Endodermal cell (in vitro differentiated cells): ENCODE data around the gene LGALSL. TPM values are rescaled to one million over a fixed set of nuclear protein-coding genes. Genes with fewer than 3 reads are reported as not detected.

ENCODE experiments used
- DNase-seq: peaks from one replicate; pipeline ENCODE4 v3.0.0-alpha.2; 2017
- H3K27ac ChIP-seq: 2 replicates; pipeline ENCODE4 v1.5.1; 2013; ENCODE audit warnings: mild to moderate bottlenecking, low read depth, low read length, moderate library complexity
- H3K27me3 ChIP-seq: 2 replicates; pipeline ENCODE4 v1.6.1; 2013; ENCODE audit warnings: mild to moderate bottlenecking, low read length, moderate library complexity; ENCODE audit not compliant: insufficient read depth, control insufficient read depth, poor library complexity, severe bottlenecking
- H3K36me3 ChIP-seq: 2 replicates; pipeline ENCODE4 v1.7.0; 2013; ENCODE audit warnings: mild to moderate bottlenecking, low read length, moderate library complexity; ENCODE audit not compliant: control insufficient read depth, insufficient read depth
- H3K4me1 ChIP-seq: one replicate; pipeline ENCODE4 v1.7.0; 2013; ENCODE audit warnings: low read length; ENCODE audit not compliant: control insufficient read depth, insufficient read depth
- H3K4me3 ChIP-seq: 2 replicates; pipeline ENCODE4 v1.5.1; 2013; ENCODE audit warnings: mild to moderate bottlenecking, low read length, moderate library complexity
- H3K9ac ChIP-seq: 2 replicates; pipeline ENCODE4 v1.6.1; 2013; ENCODE audit warnings: mild to moderate bottlenecking, low read length, moderate library complexity; ENCODE audit not compliant: poor library complexity, severe bottlenecking; ENCODE audit errors: extremely low read depth
- H3K9me3 ChIP-seq: 2 replicates; pipeline ENCODE4 v1.6.1; 2013; ENCODE audit warnings: mild to moderate bottlenecking, low read length, moderate library complexity; ENCODE audit not compliant: control insufficient read depth
- H3K27ac Mint-ChIP-seq: 2 replicates; pipeline ENCODE4 v1.8.0; 2020; ENCODE audit warnings: mixed read lengths
- H3K27me3 Mint-ChIP-seq: 2 replicates; pipeline ENCODE4 v1.8.0; 2021; ENCODE audit warnings: mild to moderate bottlenecking, mixed read lengths; ENCODE audit not compliant: insufficient read depth
- H3K36me3 Mint-ChIP-seq: 2 replicates; pipeline ENCODE4 v1.8.0; 2020; ENCODE audit warnings: low read depth, mixed read lengths
- H3K4me1 Mint-ChIP-seq: 2 replicates; pipeline ENCODE4 v1.8.0; 2020; ENCODE audit warnings: mixed read lengths
- H3K4me3 Mint-ChIP-seq: 2 replicates; pipeline ENCODE4 v1.8.0; 2020; ENCODE audit warnings: mild to moderate bottlenecking, moderate library complexity, mixed read lengths
- H3K9me3 Mint-ChIP-seq: 2 replicates; pipeline ENCODE4 v1.8.0; 2020; ENCODE audit warnings: mild to moderate bottlenecking, mixed read lengths
- WGBS, 2 experiments: methylation state at CpG; one replicate each; pipeline versions ENCODE4 v1.1.5 to v1.1.7; 2013; ENCODE audit warnings: missing lambda C conversion rate in 2 of 2, mixed read lengths in 1 of 2; ENCODE audit not compliant: insufficient coverage in 1 of 2, insufficient read length in 1 of 2; 5-methylcytosine and 5-hydroxymethylcytosine counted together
- total RNA-seq, 2 donors: library from RNA; stranded (reverse); fragmentation: NEBNext Ultra II Directional in 1 of 2; extraction: Animal tissue kit (Norgen Biotek cat#: 25700) in 1 of 2; gene quantifications; 2 replicates in 1 of 2; 3 replicates in 1 of 2; pipeline ENCODE4 v1.2.1, GENCODE V29; 2021
- TF ChIP-seq, protein P1 (sequence below): fragments of 200-600 bp; sonication (generic); conservative IDR thresholded peaks from 2 replicates; pipeline ENCODE4 v1.5.0; 2021; ENCODE audit warnings: antibody characterized with exemption, mild to moderate bottlenecking

Gene LGALSL
- total RNA-seq, 2 donors from 2014 or later: 22.5 to 41.7 TPM

DNA sequence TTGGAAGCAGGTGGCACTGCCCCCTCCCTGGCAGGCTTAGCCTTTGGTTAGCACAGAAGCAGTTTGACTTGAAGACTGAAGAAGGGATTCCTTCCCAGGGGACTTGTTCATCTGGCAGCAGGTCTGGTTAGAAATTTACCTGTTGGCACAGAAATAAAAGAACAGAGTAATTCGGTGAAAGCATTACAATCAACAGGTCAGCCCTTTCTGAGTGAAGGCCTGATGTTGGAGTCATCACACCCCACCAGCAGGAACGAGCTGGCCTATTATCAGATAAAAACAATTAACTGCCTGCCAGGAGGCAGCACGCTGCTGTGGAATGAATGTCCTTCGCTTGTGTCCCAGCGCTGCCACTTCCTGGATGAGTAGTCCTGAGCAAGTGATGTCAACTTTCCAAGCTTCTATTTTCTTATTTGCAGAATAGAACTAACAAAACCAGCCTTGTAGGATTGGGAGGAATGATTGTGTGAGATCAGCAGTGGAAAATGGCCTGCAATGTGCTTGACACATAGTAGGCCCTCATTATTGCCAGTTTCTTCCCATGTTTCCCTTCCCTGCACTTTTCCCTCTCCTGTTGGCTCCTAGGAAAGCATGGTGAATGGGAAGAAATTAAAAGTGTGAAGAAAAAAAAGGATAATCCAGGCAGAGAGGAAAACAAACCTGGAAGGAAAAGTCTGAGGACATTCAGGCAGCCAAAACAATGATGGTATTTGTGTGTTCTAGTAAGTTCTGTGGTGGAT is 29.0 kb downstream of the LGALSL start:
- 54 to 83% methylated on average over 2 to 5 of the region's 5 CpGs for WGBS, 2 experiments
- no peak overlapping the region for H3K4me3 Mint-ChIP-seq
- peak; percentile 81 for DNase-seq
- H3K4me3 ChIP-seq: no peak overlapping the region
- H3K27me3 Mint-ChIP-seq: peaks cover 22% of the 10 kb centered on the region
- no peaks in the 10 kb centered on the region for H3K9me3 ChIP-seq
- peaks cover 5% of the 10 kb centered on the region for H3K4me1 ChIP-seq
- H3K9me3 Mint-ChIP-seq: no peaks in the 10 kb centered on the region
- no peak overlapping the region for H3K27ac ChIP-seq
- peaks cover 26% of the 10 kb centered on the region for H3K4me1 Mint-ChIP-seq
- no peak overlapping the region for H3K27ac Mint-ChIP-seq
- no peaks in the 10 kb centered on the region for H3K27me3 ChIP-seq
- no peaks in the 10 kb centered on the region for H3K36me3 Mint-ChIP-seq
- no peak overlapping the region for H3K9ac ChIP-seq
- no peaks in the 10 kb centered on the region for H3K36me3 ChIP-seq
- TF ChIP-seq, protein P1, sequence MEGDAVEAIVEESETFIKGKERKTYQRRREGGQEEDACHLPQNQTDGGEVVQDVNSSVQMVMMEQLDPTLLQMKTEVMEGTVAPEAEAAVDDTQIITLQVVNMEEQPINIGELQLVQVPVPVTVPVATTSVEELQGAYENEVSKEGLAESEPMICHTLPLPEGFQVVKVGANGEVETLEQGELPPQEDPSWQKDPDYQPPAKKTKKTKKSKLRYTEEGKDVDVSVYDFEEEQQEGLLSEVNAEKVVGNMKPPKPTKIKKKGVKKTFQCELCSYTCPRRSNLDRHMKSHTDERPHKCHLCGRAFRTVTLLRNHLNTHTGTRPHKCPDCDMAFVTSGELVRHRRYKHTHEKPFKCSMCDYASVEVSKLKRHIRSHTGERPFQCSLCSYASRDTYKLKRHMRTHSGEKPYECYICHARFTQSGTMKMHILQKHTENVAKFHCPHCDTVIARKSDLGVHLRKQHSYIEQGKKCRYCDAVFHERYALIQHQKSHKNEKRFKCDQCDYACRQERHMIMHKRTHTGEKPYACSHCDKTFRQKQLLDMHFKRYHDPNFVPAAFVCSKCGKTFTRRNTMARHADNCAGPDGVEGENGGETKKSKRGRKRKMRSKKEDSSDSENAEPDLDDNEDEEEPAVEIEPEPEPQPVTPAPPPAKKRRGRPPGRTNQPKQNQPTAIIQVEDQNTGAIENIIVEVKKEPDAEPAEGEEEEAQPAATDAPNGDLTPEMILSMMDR: no peak

DNA sequence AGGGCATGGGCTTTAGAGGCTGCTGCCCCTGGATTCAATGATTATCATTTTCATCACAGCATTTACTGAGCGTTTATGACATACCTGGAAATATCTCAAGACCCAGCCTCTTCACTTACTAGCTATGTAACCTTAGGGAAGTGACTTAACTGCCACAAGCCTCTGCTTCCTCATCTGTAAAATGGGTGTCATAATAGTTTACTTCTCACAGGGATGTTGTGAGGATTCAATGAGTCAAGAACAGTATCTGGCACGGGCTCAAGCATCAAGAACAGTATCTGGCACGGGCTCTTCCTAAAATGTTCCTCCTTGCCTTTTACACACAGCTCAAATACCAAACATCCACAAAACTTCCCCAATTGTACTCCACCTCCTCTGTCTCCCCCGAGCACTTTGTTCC is 31.4 kb downstream of the LGALSL start:
- H3K36me3 Mint-ChIP-seq: no peaks in the 10 kb centered on the region
- peaks cover 25% of the 10 kb centered on the region for H3K27me3 Mint-ChIP-seq
- Histone ChIP-seq H3K4me1 (peaks cover 5% of the 10 kb centered on the region), H3K9me3 (no peaks in the 10 kb centered on the region), H3K36me3 (no peaks in the 10 kb centered on the region), H3K4me3 (no peak overlapping the region), H3K27ac (no peak overlapping the region), H3K9ac (no peak overlapping the region), H3K27me3 (no peaks in the 10 kb centered on the region)
- no peaks in the 10 kb centered on the region for H3K9me3 Mint-ChIP-seq
- H3K4me3 Mint-ChIP-seq: no peak overlapping the region
- peak; percentile 24 for DNase-seq
- TF ChIP-seq, protein P1: no peak
- H3K4me1 Mint-ChIP-seq: peaks cover 25% of the 10 kb centered on the region
- H3K27ac Mint-ChIP-seq: no peak overlapping the region
- 67 to 90% methylated on average over 1 to 4 of the region's 4 CpGs for WGBS, 2 experiments

DNA sequence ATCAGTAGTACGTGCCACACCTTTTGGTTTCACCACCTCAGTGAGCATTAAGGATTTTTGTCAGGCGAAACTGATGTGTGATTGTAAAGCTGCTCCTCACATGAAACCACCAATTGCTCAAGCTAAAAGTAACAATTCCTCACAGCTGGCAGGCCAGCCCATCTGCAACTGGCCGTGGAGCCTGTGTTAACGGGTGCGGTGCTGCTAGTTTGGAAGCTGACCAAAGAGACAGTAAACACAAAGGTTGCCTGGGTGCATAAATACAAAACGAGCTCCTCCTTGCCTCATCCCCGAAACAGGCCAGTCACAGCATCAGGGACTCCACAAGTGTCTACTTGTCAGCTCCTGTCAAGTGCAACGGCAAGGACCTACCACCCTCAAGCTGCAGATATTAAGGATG is 32.0 kb downstream of the LGALSL start:
- peaks cover 22% of the 10 kb centered on the region for H3K27me3 Mint-ChIP-seq
- H3K4me3 Mint-ChIP-seq: no peak overlapping the region
- Histone ChIP-seq H3K9me3 (no peaks in the 10 kb centered on the region), H3K4me3 (no peak overlapping the region), H3K27me3 (no peaks in the 10 kb centered on the region), H3K9ac (no peak overlapping the region), H3K27ac (no peak overlapping the region), H3K4me1 (peaks cover 5% of the 10 kb centered on the region), H3K36me3 (no peaks in the 10 kb centered on the region)
- peaks cover 25% of the 10 kb centered on the region for H3K4me1 Mint-ChIP-seq
- H3K9me3 Mint-ChIP-seq: no peaks in the 10 kb centered on the region
- no peaks in the 10 kb centered on the region for H3K36me3 Mint-ChIP-seq
- WGBS, 2 experiments: 86 to 87% methylated on average over 8 of the region's 8 CpGs
- TF ChIP-seq, protein P1: no peak
- DNase-seq: peak; percentile 35
- no peak overlapping the region for H3K27ac Mint-ChIP-seq
